ENCODE measurements around the gene CELF1.
"Not testable (repeated sequence)": the region's sequence is repeated elsewhere in the genome, so short reads cannot be mapped to it uniquely, and the experiment has no call there.

The CELF1 gene

DNA sequence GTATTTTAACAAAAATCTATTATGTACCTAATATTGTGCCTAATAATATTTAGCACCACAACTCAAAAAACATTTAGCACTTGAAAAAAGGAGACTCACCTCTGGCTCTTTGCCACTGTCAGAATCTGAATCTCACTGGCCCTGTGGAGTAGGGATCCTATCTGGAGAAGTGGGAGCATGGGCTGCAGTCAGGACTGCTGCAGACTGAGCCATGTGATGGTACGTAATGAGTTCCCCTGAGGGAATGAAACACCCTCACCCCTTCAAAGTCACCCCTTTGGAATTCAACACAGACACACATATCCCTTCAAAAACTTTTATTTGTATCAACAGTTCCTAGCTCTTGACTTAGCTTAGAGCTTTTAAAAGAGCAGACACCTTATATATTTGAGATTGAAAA lies 19.0 kb upstream of the CELF1 start:
- H3K4me3 ChIP-seq (ENCODE audit: low read depth in 1 of 2, low read length in 2 of 2) = no peak overlapping the region
- no peaks in the 10 kb centered on the region for H3K27me3 ChIP-seq (ENCODE audit: low read depth, low read length)
- no peaks in the 10 kb centered on the region for H3K4me1 ChIP-seq (ENCODE audit: control insufficient read depth in 1 of 2, insufficient read depth in 2 of 2, low read length in 2 of 2)
- H3K36me3 ChIP-seq (ENCODE audit: control insufficient read depth in 1 of 2, insufficient read depth in 2 of 2, low read length in 2 of 2) = peaks cover 30 to 56% of the 10 kb centered on the region in 2 donors
- H3K9me3 ChIP-seq (ENCODE audit: control insufficient read depth in 1 of 2, low read length in 2 of 2) = no peaks in the 10 kb centered on the region
- no peak overlapping the region for H3K27ac ChIP-seq (ENCODE audit: low read length)

DNA sequence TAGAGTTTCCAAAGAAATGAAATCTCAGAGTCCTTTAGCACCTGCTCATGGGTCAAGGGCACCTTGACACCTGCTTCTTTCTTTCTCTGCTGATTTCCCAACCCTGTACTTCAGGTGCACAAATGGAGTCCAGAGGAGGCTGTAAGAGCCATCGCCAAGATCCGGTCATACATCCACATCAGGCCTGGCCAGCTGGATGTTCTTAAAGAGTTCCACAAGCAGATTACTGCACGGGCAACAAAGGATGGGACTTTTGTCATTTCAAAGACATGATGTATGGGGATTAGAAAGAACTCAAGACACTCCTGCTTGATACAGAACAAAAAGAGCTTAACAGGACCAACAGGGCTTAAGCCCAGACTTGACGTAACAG lies 18.4 kb upstream of the CELF1 start:
- H3K27me3 ChIP-seq (ENCODE audit: low read depth, low read length) = no peaks in the 10 kb centered on the region
- peaks cover 30 to 56% of the 10 kb centered on the region in 2 donors for H3K36me3 ChIP-seq (ENCODE audit: control insufficient read depth in 1 of 2, insufficient read depth in 2 of 2, low read length in 2 of 2)
- H3K27ac ChIP-seq (ENCODE audit: low read length) = no peak overlapping the region
- no peaks in the 10 kb centered on the region for H3K9me3 ChIP-seq (ENCODE audit: control insufficient read depth in 1 of 2, low read length in 2 of 2)
- H3K4me1 ChIP-seq (ENCODE audit: control insufficient read depth in 1 of 2, insufficient read depth in 2 of 2, low read length in 2 of 2) = peaks cover 0 to 4% of the 10 kb centered on the region in 2 donors
- H3K4me3 ChIP-seq (ENCODE audit: low read depth in 1 of 2, low read length in 2 of 2) = no peak overlapping the region

- Histone ChIP-seq H3K9me3 (ENCODE audit: control insufficient read depth in 1 of 2, low read length in 2 of 2) (no peaks in the 10 kb centered on the region), H3K4me1 (ENCODE audit: control insufficient read depth in 1 of 2, insufficient read depth in 2 of 2, low read length in 2 of 2) (peaks cover 0 to 9% of the 10 kb centered on the region in 2 donors), H3K36me3 (ENCODE audit: control insufficient read depth in 1 of 2, insufficient read depth in 2 of 2, low read length in 2 of 2) (peaks cover 30 to 56% of the 10 kb centered on the region in 2 donors), H3K27ac (ENCODE audit: low read length) (no peak overlapping the region), H3K4me3 (ENCODE audit: low read depth in 1 of 2, low read length in 2 of 2) (no peak overlapping the region), H3K27me3 (ENCODE audit: low read depth, low read length) (no peaks in the 10 kb centered on the region)
Observed at GRCh38 chr11:47570651-47571356, 17.9 kb upstream of the CELF1 start.

GRCh38 chr11:47569646-47570045 lies 16.7 kb upstream of the CELF1 start:
- H3K27ac ChIP-seq (ENCODE audit: low read length) = no peak overlapping the region
- H3K36me3 ChIP-seq (ENCODE audit: control insufficient read depth in 1 of 2, insufficient read depth in 2 of 2, low read length in 2 of 2) = peaks cover 27 to 45% of the 10 kb centered on the region in 2 donors
- no peak overlapping the region for H3K4me3 ChIP-seq (ENCODE audit: low read depth in 1 of 2, low read length in 2 of 2)
- H3K9me3 ChIP-seq (ENCODE audit: control insufficient read depth in 1 of 2, low read length in 2 of 2) = no peaks in the 10 kb centered on the region
- H3K27me3 ChIP-seq (ENCODE audit: low read depth, low read length) = no peaks in the 10 kb centered on the region
- peaks cover 0 to 13% of the 10 kb centered on the region in 2 donors for H3K4me1 ChIP-seq (ENCODE audit: control insufficient read depth in 1 of 2, insufficient read depth in 2 of 2, low read length in 2 of 2)

DNA sequence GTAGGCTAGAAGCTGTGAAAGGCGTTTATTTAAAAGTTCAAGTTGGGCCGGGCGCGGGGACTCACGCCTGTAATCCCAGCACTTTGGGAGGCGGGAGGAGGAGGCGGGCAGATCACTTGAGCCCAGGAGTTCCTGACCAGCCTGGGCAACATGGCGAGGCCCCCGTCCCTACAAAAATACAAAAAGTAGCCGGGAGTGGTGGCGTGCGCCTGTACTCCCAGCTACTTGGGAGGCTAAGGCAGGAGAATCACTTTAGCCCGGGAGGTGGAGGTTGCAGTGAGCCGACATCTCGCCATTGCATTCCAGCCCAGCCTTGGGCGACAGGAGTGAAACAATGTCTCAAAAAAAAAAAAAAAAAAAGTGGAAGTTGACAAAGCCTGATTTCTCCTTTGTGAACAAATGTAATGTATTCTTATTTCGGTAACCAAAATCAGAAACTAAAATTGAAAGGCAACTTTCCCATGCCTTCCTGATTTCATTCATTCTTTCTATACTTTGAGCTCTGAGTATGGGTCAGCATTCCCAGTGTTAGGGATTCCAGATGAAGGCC lies 13.3 kb upstream of the CELF1 start:
- Histone ChIP-seq H3K4me1 (ENCODE audit: control insufficient read depth in 1 of 2, insufficient read depth in 2 of 2, low read length in 2 of 2) (peaks cover 0 to 13% of the 10 kb centered on the region in 2 donors), H3K9me3 (ENCODE audit: control insufficient read depth in 1 of 2, low read length in 2 of 2) (no peaks in the 10 kb centered on the region), H3K4me3 (ENCODE audit: low read depth in 1 of 2, low read length in 2 of 2) (peak overlapping the region; percentile 81 to 96), H3K27me3 (ENCODE audit: low read depth, low read length) (no peaks in the 10 kb centered on the region), H3K27ac (ENCODE audit: low read length) (peak overlapping the region; percentile 0), H3K36me3 (ENCODE audit: control insufficient read depth in 1 of 2, insufficient read depth in 2 of 2, low read length in 2 of 2) (peaks cover 11 to 14% of the 10 kb centered on the region in 2 donors)

DNA sequence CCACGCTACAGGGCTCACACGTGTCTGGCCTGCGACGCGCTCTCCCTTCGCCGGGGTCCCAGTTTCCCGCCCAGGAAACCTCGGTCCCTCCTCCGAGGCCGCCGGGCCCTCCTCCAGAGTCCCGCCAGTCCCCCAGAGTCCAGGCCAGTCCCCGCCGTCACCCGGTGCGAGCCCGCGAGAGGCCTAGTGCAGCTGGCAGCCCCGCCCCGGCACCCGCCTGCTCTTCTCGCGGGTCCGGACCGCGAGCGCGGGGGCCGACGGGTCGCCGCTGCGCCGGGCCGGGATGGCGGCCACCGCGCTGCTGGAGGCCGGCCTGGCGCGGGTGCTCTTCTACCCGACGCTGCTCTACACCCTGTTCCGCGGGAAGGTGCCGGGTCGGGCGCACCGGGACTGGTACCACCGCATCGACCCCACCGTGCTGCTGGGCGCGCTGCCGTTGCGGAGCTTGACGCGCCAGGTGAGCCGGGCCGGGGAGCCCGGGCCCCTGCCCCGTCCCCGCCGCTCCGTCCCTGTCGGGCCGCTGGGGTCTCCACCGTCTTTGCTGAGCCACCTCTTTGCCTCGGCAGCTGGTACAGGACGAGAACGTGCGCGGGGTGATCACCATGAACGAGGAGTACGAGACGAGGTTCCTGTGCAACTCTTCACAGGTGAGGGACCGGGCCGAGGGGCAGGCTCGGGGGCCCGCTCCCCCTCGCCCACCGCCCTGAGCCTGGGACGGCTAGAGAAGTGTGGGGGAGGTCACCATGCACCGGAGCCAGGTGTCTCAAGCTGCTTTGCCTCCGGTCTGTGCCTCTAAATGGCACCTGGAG lies 12.6 kb upstream of the CELF1 start, which contains the start of gene PTPMT1:
Gene PTPMT1, plus strand, starts transcription at position 260 of the 809 bp plus-strand sequence. Its CDS starts 24 bp downstream, at position 284.
- Histone ChIP-seq H3K4me3 (ENCODE audit: low read depth in 1 of 2, low read length in 2 of 2) (peak within 1 kb of the TSS; percentile 81 to 96), H3K4me1 (ENCODE audit: control insufficient read depth in 1 of 2, insufficient read depth in 2 of 2, low read length in 2 of 2) (peaks cover 0 to 13% of the 10 kb centered on the region in 2 donors), H3K27ac (ENCODE audit: low read length) (peak within 1 kb of the TSS; percentile 23), H3K9me3 (ENCODE audit: control insufficient read depth in 1 of 2, low read length in 2 of 2) (no peaks in the 10 kb centered on the region), H3K36me3 (ENCODE audit: control insufficient read depth in 1 of 2, insufficient read depth in 2 of 2, low read length in 2 of 2) (peaks cover 5 to 12% of the 10 kb centered on the region in 2 donors), H3K27me3 (ENCODE audit: low read depth, low read length) (no peaks in the 10 kb centered on the region)

DNA sequence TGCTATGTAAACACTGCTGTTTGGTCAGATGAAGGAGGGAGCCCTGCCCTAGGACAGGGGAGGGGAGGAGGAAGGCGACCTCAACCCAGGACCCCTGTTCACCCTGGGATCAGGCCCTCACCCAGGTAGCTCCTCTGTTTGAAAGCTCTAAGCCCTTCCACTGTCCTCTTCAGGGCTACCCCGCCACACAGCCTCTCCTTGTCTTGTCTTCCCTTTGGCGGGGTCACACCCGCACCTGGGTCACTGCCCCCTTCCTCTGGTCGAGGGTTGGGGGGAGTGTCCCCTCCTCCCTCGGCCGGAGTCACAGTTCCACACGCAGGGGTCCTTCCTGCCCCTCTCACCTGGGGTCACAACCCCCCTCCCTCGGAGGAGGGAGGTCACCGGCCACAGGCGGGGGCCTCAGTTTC lies 12.0 kb upstream of the CELF1 start:
- H3K27ac ChIP-seq (ENCODE audit: low read length) = peak overlapping the region; percentile 23
- H3K4me3 ChIP-seq (ENCODE audit: low read depth in 1 of 2, low read length in 2 of 2) = peak overlapping the region; percentile 81 to 96
- H3K27me3 ChIP-seq (ENCODE audit: low read depth, low read length) = no peaks in the 10 kb centered on the region
- H3K9me3 ChIP-seq (ENCODE audit: control insufficient read depth in 1 of 2, low read length in 2 of 2) = no peaks in the 10 kb centered on the region
- peaks cover 0 to 13% of the 10 kb centered on the region in 2 donors for H3K4me1 ChIP-seq (ENCODE audit: control insufficient read depth in 1 of 2, insufficient read depth in 2 of 2, low read length in 2 of 2)
- peaks cover under 1 to 7% of the 10 kb centered on the region in 2 donors for H3K36me3 ChIP-seq (ENCODE audit: control insufficient read depth in 1 of 2, insufficient read depth in 2 of 2, low read length in 2 of 2)

GRCh38 chr11:47564366-47564765 lies 11.4 kb upstream of the CELF1 start:
- not testable (repeated sequence) for H3K36me3 ChIP-seq (ENCODE audit: control insufficient read depth in 1 of 2, insufficient read depth in 2 of 2, low read length in 2 of 2); H3K9me3 ChIP-seq (ENCODE audit: control insufficient read depth in 1 of 2, low read length in 2 of 2); H3K27me3 ChIP-seq (ENCODE audit: low read depth, low read length); H3K4me3 ChIP-seq (ENCODE audit: low read depth in 1 of 2, low read length in 2 of 2); H3K27ac ChIP-seq (ENCODE audit: low read length)
- peaks cover 0 to 13% of the 10 kb centered on the region in 2 donors for H3K4me1 ChIP-seq (ENCODE audit: control insufficient read depth in 1 of 2, insufficient read depth in 2 of 2, low read length in 2 of 2)

DNA sequence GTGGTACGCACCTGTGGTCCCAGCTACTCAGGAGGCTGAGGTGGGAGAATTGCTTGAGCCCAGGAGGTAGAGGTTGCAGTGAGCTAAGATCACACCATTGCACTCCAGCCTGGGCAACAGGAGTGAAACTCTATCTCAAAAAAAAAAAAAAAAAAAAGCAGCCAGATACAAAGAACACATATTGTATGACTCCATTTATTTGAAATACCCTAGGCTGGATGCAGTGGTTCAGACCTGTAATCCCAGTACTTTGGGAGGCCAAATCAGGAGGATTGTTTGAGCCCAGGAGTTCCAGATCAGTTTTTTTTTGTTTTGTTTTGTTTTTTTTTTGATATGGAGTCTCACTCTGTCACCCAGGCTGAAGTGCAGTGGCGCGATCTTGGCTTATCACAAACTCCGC lies 9.5 kb upstream of the CELF1 start:
- not testable (repeated sequence) for H3K36me3 ChIP-seq (ENCODE audit: control insufficient read depth in 1 of 2, insufficient read depth in 2 of 2, low read length in 2 of 2); H3K9me3 ChIP-seq (ENCODE audit: control insufficient read depth in 1 of 2, low read length in 2 of 2); H3K27me3 ChIP-seq (ENCODE audit: low read depth, low read length)

GRCh38 chr11:47560426-47560825 lies 7.5 kb upstream of the CELF1 start:
- H3K9me3 ChIP-seq (ENCODE audit: control insufficient read depth in 1 of 2, low read length in 2 of 2) = no peaks in the 10 kb centered on the region
- no peaks in the 10 kb centered on the region for H3K36me3 ChIP-seq (ENCODE audit: control insufficient read depth in 1 of 2, insufficient read depth in 2 of 2, low read length in 2 of 2)

More for the DNA sequence above, 9.5 kb upstream of the CELF1 start:
- H3K4me3 ChIP-seq (ENCODE audit: low read depth in 1 of 2, low read length in 2 of 2); H3K27ac ChIP-seq (ENCODE audit: low read length): not testable (repeated sequence)
- H3K4me1 ChIP-seq (ENCODE audit: control insufficient read depth in 1 of 2, insufficient read depth in 2 of 2, low read length in 2 of 2) = peaks cover 0 to 13% of the 10 kb centered on the region in 2 donors

GRCh38 chr11:47558695-47559094 lies 5.8 kb upstream of the CELF1 start:
- Histone ChIP-seq H3K4me3 (ENCODE audit: low read depth in 1 of 2, low read length in 2 of 2) (no peak overlapping the region), H3K9me3 (ENCODE audit: control insufficient read depth in 1 of 2, low read length in 2 of 2) (no peaks in the 10 kb centered on the region), H3K27ac (ENCODE audit: low read length) (no peak overlapping the region), H3K36me3 (ENCODE audit: control insufficient read depth in 1 of 2, insufficient read depth in 2 of 2, low read length in 2 of 2) (no peaks in the 10 kb centered on the region), H3K4me1 (ENCODE audit: control insufficient read depth in 1 of 2, insufficient read depth in 2 of 2, low read length in 2 of 2) (no peaks in the 10 kb centered on the region), H3K27me3 (ENCODE audit: low read depth, low read length) (no peaks in the 10 kb centered on the region)

More at GRCh38 chr11:47560426-47560825, 7.5 kb upstream of the CELF1 start:
- no peaks in the 10 kb centered on the region for H3K27me3 ChIP-seq (ENCODE audit: low read depth, low read length)
- no peak overlapping the region for H3K4me3 ChIP-seq (ENCODE audit: low read depth in 1 of 2, low read length in 2 of 2)
- peaks cover 0 to 4% of the 10 kb centered on the region in 2 donors for H3K4me1 ChIP-seq (ENCODE audit: control insufficient read depth in 1 of 2, insufficient read depth in 2 of 2, low read length in 2 of 2)
- H3K27ac ChIP-seq (ENCODE audit: low read length) = no peak overlapping the region

Measured in muscle layer of duodenum (tissue), 2 donors.